Tibial artery (tissue), 4 donors: ENCODE measurements around the gene ANKRD13B.

Experiments
- DNase-seq, 2 donors: peaks; one replicate each; pipeline ENCODE4 v3.0.0-alpha.2; 2019
- H3K27ac ChIP-seq, 2 donors: fragments of 200-600 bp; sonication (generic) in 1 of 2; 1 replicate in 1 of 2; 2 replicates in 1 of 2; pipeline ENCODE4 v1.5.1; 2018 to 2019; ENCODE audit warnings: mild to moderate bottlenecking in 1 of 2
- H3K27me3 ChIP-seq, 2 donors: fragments of 200-600 bp; sonication (generic) in 1 of 2; one replicate each; pipeline versions ENCODE4 v1.5.1 to v1.6.0; 2016 to 2019
- H3K36me3 ChIP-seq, 3 donors: fragments of 200-600 bp; sonication (generic) in 2 of 3; one replicate each; pipeline ENCODE4 v1.5.1; 2016 to 2019; ENCODE audit warnings: mild to moderate bottlenecking in 2 of 3
- H3K4me1 ChIP-seq, 4 donors: fragments of 200-600 bp; sonication (generic) in 2 of 4; 1 replicate in 3 of 4; 2 replicates in 1 of 4; pipeline ENCODE4 v1.5.1; 2016 to 2019
- H3K4me3 ChIP-seq, 2 donors: fragments of 200-600 bp; sonication (generic) in 1 of 2; 1 replicate in 1 of 2; 2 replicates in 1 of 2; pipeline ENCODE4 v1.5.1; 2018 to 2019; ENCODE audit warnings: mild to moderate bottlenecking in 2 of 2
- H3K9me3 ChIP-seq, 3 donors: fragments of 200-600 bp; sonication (generic) in 1 of 3; one replicate each; pipeline ENCODE4 v1.5.1; 2016 to 2019
- intact Hi-C: fragments of 100-400 bp; cut with DNase I; formaldehyde crosslinking; loops from one replicate; pipeline ENCODE4 v1.15.0; 2023; ENCODE audit warnings: low total_unique reads
- TF ChIP-seq, protein P1 (sequence below), 2 experiments: fragments of 200-600 bp in 1 of 2; fragments of 450-650 bp in 1 of 2; IDR thresholded peaks; one replicate each; pipeline ENCODE4 v1.5.1; 2017 to 2019; ENCODE audit warnings: antibody characterized with exemption in 2 of 2, mild to moderate bottlenecking in 1 of 2, moderate library complexity in 1 of 2

Gene ANKRD13B

DNA sequence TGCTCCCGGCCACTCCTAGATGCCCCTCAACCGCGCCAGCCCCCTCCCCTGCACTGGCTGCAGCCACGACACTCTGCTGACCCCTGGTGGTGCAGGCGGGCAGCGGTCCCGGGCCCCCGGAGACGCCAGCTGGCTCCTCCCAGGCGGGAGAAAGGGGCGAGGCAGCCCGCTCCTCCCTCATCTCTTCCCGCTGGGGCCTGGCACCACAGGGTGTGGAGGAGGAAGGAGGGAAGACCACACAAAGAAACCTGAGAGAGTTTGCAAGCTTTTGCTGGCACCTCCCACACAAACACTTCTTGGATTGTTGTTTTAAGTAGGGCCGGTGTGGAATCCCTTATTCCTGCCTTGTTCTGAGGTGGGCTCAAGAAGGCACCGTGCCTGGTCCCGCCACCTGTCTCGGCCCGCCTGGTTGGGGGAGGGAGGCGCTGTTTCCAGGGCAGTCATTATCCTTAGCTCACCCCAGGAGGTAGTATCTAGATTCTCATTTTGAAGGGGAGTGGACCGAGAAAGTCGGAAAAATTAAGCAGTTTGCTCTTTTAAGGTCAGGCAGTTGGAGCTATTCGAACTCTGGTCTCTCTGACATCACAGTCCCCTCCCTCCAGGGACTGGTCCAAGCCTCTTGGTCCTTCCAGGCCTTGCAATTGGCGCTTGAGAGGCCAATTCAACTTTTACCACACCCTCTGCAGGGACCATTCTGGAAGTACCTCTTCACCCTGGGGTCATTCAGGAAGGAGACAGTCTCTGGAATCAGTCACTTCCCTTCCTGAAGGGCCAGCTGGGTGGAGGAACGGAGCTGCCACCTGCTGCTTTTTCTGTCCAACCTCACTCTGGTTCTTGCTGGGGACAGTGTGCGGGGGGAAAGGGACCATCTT, 959 bp upstream of the ANKRD13B start:
- H3K4me1 ChIP-seq, result peaks cover 0 to 64% (median 57%) of the 10 kb centered on the region in 4 donors
- H3K27me3 ChIP-seq, result no peaks in the 10 kb centered on the region
- intact Hi-C loops, result loop anchor here (10.0 kb wide), 1 partner anchor 767 kb away; no protein-coding TSS in a partner anchor
- H3K4me3 ChIP-seq, result peak overlapping the region; percentile 74
- TF ChIP-seq, protein P1, sequence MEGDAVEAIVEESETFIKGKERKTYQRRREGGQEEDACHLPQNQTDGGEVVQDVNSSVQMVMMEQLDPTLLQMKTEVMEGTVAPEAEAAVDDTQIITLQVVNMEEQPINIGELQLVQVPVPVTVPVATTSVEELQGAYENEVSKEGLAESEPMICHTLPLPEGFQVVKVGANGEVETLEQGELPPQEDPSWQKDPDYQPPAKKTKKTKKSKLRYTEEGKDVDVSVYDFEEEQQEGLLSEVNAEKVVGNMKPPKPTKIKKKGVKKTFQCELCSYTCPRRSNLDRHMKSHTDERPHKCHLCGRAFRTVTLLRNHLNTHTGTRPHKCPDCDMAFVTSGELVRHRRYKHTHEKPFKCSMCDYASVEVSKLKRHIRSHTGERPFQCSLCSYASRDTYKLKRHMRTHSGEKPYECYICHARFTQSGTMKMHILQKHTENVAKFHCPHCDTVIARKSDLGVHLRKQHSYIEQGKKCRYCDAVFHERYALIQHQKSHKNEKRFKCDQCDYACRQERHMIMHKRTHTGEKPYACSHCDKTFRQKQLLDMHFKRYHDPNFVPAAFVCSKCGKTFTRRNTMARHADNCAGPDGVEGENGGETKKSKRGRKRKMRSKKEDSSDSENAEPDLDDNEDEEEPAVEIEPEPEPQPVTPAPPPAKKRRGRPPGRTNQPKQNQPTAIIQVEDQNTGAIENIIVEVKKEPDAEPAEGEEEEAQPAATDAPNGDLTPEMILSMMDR (IDR thresholded peaks at IDR 0.05), result peak; percentile 96
- H3K36me3 ChIP-seq, result no peaks in the 10 kb centered on the region
- peak overlapping the region; percentile 77 to 86 for H3K27ac ChIP-seq
- no peaks in the 10 kb centered on the region for H3K9me3 ChIP-seq
- DNase-seq, result peak; percentile 81 to 92

DNA sequence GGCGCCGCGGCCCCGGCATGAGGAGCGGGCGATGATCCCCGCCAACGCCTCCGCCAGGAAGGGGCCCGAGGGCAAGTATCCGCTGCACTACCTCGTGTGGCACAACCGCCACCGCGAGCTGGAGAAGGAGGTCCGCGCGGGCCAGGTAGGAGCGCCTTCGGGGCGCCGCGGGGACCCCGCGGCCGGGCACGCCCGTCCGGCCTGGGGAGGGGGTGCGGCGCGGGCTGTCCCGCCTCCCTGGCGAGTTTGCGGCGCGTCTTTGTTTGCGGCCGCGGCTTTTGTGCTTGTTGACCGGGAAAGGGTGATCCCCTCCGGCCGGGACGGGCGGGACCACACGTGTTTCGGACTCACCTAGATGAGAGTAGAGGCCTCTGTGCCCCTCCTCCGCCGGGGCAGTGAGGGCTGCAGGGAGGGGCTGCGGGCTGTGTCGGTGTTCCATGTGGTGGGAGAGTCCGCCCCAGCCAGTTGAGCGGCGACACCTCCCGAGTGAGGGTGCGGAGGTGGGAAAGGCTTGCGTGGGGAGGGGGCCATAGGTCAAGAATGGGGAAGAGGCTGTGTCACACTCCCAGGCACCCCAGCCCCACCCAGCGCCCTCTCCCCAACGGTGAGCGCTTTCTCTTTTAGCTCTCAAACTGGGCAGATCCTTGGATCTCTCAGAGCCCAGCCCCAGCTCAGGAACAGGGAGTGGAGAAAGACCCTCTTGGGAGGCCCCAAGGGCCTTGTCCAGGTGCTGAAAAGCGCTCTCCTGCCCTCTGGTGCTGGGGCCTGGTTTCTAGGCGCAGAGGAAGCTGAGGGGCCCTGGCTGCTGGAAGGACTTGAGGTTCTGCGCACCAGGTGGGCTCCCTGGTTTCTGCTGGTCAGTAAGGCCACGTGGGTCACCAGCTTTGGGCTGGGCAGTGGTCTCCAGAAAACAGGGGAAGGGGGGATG, 923 bp downstream of the ANKRD13B start:
- Histone ChIP-seq H3K4me1 (peaks cover 0 to 45% (median 41%) of the 10 kb centered on the region in 4 donors), H3K27me3 (no peaks in the 10 kb centered on the region), H3K4me3 (peak overlapping the region; percentile 62 to 74), H3K36me3 (no peaks in the 10 kb centered on the region), H3K9me3 (no peaks in the 10 kb centered on the region), H3K27ac (peak overlapping the region; percentile 17 to 48)
- intact Hi-C loops, result loop anchor here (10.0 kb wide), 1 partner anchor 769 kb away; no protein-coding TSS in a partner anchor
- DNase-seq, result no peak
- TF ChIP-seq, protein P1 (IDR thresholded peaks at IDR 0.05), result no peak

DNA sequence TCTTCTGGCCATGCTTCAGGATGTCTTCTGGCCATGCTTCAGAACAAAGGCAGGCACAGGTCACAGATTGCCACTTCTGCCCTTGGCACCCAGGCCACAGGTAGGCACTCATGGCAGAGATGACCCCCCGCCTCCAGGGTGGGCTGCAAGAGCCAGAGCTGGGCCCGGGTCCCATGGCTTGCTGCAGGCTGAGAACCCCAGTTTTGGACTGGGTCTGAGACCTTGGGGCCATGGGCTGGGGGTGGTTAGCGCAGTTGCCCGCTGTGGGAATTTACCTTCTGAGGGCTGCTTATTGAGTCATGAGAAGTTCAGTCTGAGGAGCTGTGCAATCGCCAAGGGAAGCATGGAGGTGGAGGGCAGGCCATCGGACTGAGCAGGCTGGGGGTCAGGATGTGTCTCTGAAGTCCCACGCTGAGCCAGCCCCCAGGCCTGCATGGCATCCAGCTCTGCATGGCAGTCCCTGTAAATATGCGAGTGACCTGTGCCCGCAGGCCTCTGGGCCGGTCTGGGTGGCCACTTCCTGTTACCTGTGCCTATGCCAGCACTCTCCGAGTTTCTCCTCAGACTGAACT, 1.7 kb downstream of the ANKRD13B start:
- DNase-seq, result no peak
- no peaks in the 10 kb centered on the region for H3K27me3 ChIP-seq
- H3K4me1 ChIP-seq, result peaks cover 0 to 45% (median 41%) of the 10 kb centered on the region in 4 donors
- TF ChIP-seq, protein P1 (IDR thresholded peaks at IDR 0.05), result no peak
- intact Hi-C loops, result loop anchor here (10.0 kb wide), 1 partner anchor 770 kb away; no protein-coding TSS in a partner anchor
- no peak overlapping the region for H3K4me3 ChIP-seq
- H3K27ac ChIP-seq, result no peak overlapping the region
- H3K9me3 ChIP-seq, result no peaks in the 10 kb centered on the region
- H3K36me3 ChIP-seq, result no peaks in the 10 kb centered on the region

DNA sequence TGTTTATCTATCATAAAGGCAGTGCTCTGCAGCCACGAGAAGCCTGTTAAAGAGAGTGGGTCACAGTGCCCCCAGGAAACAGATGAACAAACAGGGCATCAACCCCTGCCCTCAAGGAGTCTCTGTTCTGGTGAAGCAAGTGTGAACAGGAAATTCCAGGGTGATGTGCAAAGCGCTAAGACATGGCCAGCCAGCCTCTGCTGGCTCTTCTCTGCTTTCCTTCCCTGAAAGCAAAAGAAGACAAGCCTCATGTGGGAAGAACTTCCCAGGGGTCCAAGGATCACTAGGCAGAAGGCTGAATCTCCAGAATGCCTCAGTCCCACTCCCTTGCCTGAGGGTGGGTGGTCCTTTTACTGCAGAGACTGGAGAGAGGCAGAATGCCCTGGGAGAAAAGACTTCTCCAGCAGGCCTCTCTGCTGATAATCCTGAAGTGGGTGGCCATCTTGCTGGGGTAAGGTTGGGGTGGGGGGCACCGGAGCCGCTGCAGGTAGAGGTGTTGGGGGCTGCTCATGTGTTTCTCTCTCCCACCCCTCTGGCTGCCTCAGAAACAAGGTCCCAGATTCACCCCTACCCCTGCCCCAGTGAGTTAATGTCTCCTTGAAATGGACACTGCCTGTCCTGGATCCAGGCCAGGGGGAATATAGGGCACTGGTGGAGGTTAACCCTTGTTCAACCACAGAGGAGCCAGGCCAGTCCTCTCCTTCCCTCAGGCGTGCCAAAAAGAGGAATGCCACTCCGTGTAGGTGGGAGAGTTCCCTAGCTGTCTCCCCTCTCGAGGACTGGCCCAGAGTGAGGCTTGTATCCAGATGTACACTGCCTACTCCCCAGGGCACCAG, 2.4 kb downstream of the ANKRD13B start:
- no peak for DNase-seq
- H3K27me3 ChIP-seq, result no peaks in the 10 kb centered on the region
- intact Hi-C loops, result loop anchor here (10.0 kb wide), 1 partner anchor 771 kb away; no protein-coding TSS in a partner anchor
- H3K36me3 ChIP-seq, result no peaks in the 10 kb centered on the region
- H3K4me1 ChIP-seq, result peaks cover 0 to 38% (median 33%) of the 10 kb centered on the region in 4 donors
- no peak overlapping the region for H3K27ac ChIP-seq
- H3K4me3 ChIP-seq, result no peak overlapping the region
- TF ChIP-seq, protein P1 (IDR thresholded peaks at IDR 0.05), result no peak
- no peaks in the 10 kb centered on the region for H3K9me3 ChIP-seq
